K562 (cell line): ENCODE data around the gene MPHOSPH6. TPM values are rescaled to one million over a fixed set of nuclear protein-coding genes. Genes with fewer than 3 reads are reported as not detected.

Source experiments
- ATAC-seq: fragments of 200-7000 bp; cut with Tn5 transposase; 3 replicates; pipeline ENCODE4 v1.9.1; 2020; ENCODE audit warnings: moderate library complexity
- BruUV-seq: library from RNA; stranded (reverse); fragments of 400-500 nt; replicated peaks from 2 replicates; lab custom pipeline; 2021; lab: Mats Ljungman, UMichigan
- CTCF ChIA-PET: fragments of 300-600 bp; formaldehyde crosslinking; extraction: SDS; loops from one replicate; lab custom pipeline; 2021; ENCODE audit warnings: low intra/inter-chr PET ratio; lab: Yijun Ruan, JAX
- POLR2A ChIA-PET: fragments of 300-600, 350-650 bp; sonication (Branson Sonifier 250); formaldehyde crosslinking; extraction: SDS; loops from one replicate; lab custom pipeline; 2021; ENCODE audit warnings: antibody characterized with exemption, inconsistent platforms; lab: Yijun Ruan, JAX
- DNase-seq, 4 experiments: peaks; one replicate each; pipeline versions ENCODE4 v3.0.0 to v3.0.0-alpha.2; 2011 to 2018; ENCODE audit warnings: low spot score in 3 of 4, mixed read lengths in 3 of 4; ENCODE audit errors: extremely low read depth in 1 of 4
- FAIRE-seq: peaks from 2 replicates; lab custom pipeline; 2011; peaks lifted over from hg19 to GRCh38; lab: Jason Lieb, UNC
- H2AFZ ChIP-seq: 2 replicates; pipeline ENCODE4 v1.6.0; 2011; ENCODE audit warnings: low read depth, low read length, control low read depth, inconsistent platforms
- H3K27ac ChIP-seq: fragments of 200-600 bp; 3 replicates; pipeline ENCODE4 v1.8.0; 2011; ENCODE audit warnings: low read depth, mild to moderate bottlenecking, control low read depth, inconsistent platforms, low read length, moderate library complexity, mixed read lengths; ENCODE audit errors: extremely low read depth
- H3K27me3 ChIP-seq, 2 experiments: fragments of 300-600 bp in 1 of 2; 2 replicates in 1 of 2; 3 replicates in 1 of 2; pipeline versions ENCODE4 v1.6.0 to v1.8.0; 2011; ENCODE audit warnings: inconsistent platforms in 2 of 2, low read length in 2 of 2, mild to moderate bottlenecking in 1 of 2, mixed read lengths in 1 of 2, moderate library complexity in 1 of 2; ENCODE audit not compliant: control insufficient read depth in 2 of 2, insufficient read depth in 2 of 2
- H3K36me3 ChIP-seq: fragments of 300-600 bp; 3 replicates; pipeline ENCODE4 v1.8.0; 2011; ENCODE audit warnings: mild to moderate bottlenecking, low read length, inconsistent platforms; ENCODE audit not compliant: control insufficient read depth, insufficient read depth
- H3K4me1 ChIP-seq, 2 experiments: fragments of 200-600 bp in 1 of 2; replicated peaks in 1 of 2; 2 replicates in 1 of 2; 3 replicates in 1 of 2; pipeline versions ENCODE4 v1.5.1 to v1.8.0; 2011; ENCODE audit warnings: inconsistent platforms in 2 of 2, low read length in 2 of 2, mild to moderate bottlenecking in 1 of 2, mixed read lengths in 1 of 2, moderate library complexity in 1 of 2; ENCODE audit not compliant: control insufficient read depth in 2 of 2, insufficient read depth in 2 of 2
- H3K4me2 ChIP-seq: 2 replicates; pipeline ENCODE4 v1.6.1; 2011; ENCODE audit warnings: low read length, control low read depth, inconsistent platforms, mixed read lengths; ENCODE audit not compliant: insufficient read depth
- H3K4me3 ChIP-seq: fragments of 200-600 bp; sonication (generic), shearing (Covaris generic); 2 replicates; pipeline ENCODE4 v1.5.1; 2016; ENCODE audit warnings: control low read depth, inconsistent platforms
- H3K79me2 ChIP-seq: fragments of 200-600 bp; 3 replicates; pipeline ENCODE4 v1.8.0; 2011; ENCODE audit warnings: low read length, inconsistent platforms; ENCODE audit not compliant: control insufficient read depth, insufficient read depth
- H3K9ac ChIP-seq, 2 experiments: 2 replicates each; pipeline versions ENCODE4 v1.6.0 to v1.6.1; 2011; ENCODE audit warnings: low read depth in 2 of 2, low read length in 2 of 2, control low read depth in 1 of 2, inconsistent platforms in 1 of 2, mild to moderate bottlenecking in 1 of 2, mixed read lengths in 1 of 2; ENCODE audit not compliant: insufficient read depth in 1 of 2
- H3K9me1 ChIP-seq: one replicate; pipeline ENCODE4 v1.6.0; 2011; ENCODE audit warnings: inconsistent platforms, mild to moderate bottlenecking, low read length, moderate library complexity; ENCODE audit not compliant: control insufficient read depth, insufficient read depth
- H3K9me3 ChIP-seq: replicated peaks from 2 replicates; pipeline ENCODE4 v1.5.1; 2011; ENCODE audit warnings: low read depth, low read length, inconsistent platforms; ENCODE audit not compliant: control insufficient read depth, insufficient read depth
- H4K20me1 ChIP-seq: replicated peaks from 2 replicates; pipeline ENCODE4 v1.6.1; 2011; ENCODE audit warnings: low read length, inconsistent platforms, mixed read lengths; ENCODE audit not compliant: control insufficient read depth, insufficient read depth
- CBX5 ChIP-seq: IDR thresholded peaks from 2 replicates; pipeline ENCODE4 v1.6.1; 2014; ENCODE audit warnings: low read depth, borderline replicate concordance
- COPS2 ChIP-seq: fragments of 450-650 bp; conservative IDR thresholded peaks from 2 replicates; pipeline ENCODE4 v1.6.1; 2016; ENCODE audit warnings: mild to moderate bottlenecking, moderate library complexity
- ETS1 ChIP-seq: conservative IDR thresholded peaks from 2 replicates; pipeline ENCODE4 v1.6.1; 2011; ENCODE audit warnings: low read depth, mild to moderate bottlenecking, low read length; ENCODE audit not compliant: control insufficient read depth
- HOXB6 ChIP-seq: fragments of 250-450 bp; sonication (Bioruptor Pico); IDR thresholded peaks from 2 replicates; pipeline ENCODE4 v1.5.1; 2022; ENCODE audit warnings: mild to moderate bottlenecking, borderline replicate concordance
- PREB ChIP-seq: sonication (generic); formaldehyde crosslinking; IDR thresholded peaks from 2 replicates; pipeline ENCODE4 v1.8.1; 2023; ENCODE audit warnings: mild to moderate bottlenecking, missing genetic modification reagents
- REST ChIP-seq, 2 experiments: fragments of 450-650 bp; formaldehyde crosslinking in 1 of 2; IDR thresholded peaks; 2 replicates each; pipeline versions ENCODE4 v1.4.0 to v1.6.1; 2014 to 2020; ENCODE audit warnings: mild to moderate bottlenecking in 2 of 2, borderline replicate concordance in 1 of 2, low read depth in 1 of 2
- ZNF445 ChIP-seq: fragments of 250-450 bp; sonication (Bioruptor Pico); IDR thresholded peaks from 2 replicates; pipeline ENCODE4 v1.4.0; 2020; ENCODE audit warnings: low read depth, mild to moderate bottlenecking, moderate library complexity
- WGBS: fragments of 100-300 bp; shearing (Covaris generic); methylation state at CpG from one replicate; pipeline ENCODE4 v1.1.6; 2016; ENCODE audit warnings: low coverage, mixed read lengths; ENCODE audit not compliant: insufficient coverage; ENCODE audit errors: missing lambda C conversion rate; 5-methylcytosine and 5-hydroxymethylcytosine counted together
- in situ Hi-C: fragments of 300-500 bp; cut with MboI; formaldehyde crosslinking; loops from 4 replicates; pipeline ENCODE4 v1.15.0; 2018; ENCODE audit warnings: inconsistent platforms, mixed read lengths
- intact Hi-C: fragments of 100-400 bp; cut with micrococcal nuclease; formaldehyde crosslinking; loops from 2 replicates; pipeline ENCODE4 v1.14.2; 2022
- polyA plus RNA-seq, 8 experiments: library from polyadenylated mRNA; depleted of rRNA in 4 of 8; stranded (reverse) in 5 of 8; unstranded in 3 of 8; fragments of >200 nt; fragmentation: Nextera tagmentation in 2 of 8; fragmentation: Illumina TruSeq in 1 of 8; extraction: Ambion mirVana in 2 of 8; extraction: Trizol in 1 of 8; gene quantifications; 2 replicates each; pipeline versions ENCODE4 v1.2.1 to v1.2.3, GENCODE V29; 2011 to 2014; ENCODE audit warnings: inconsistent platforms in 1 of 8, missing spikeins in 1 of 8
- total RNA-seq, 7 experiments: library from RNA; depleted of rRNA in 6 of 7; stranded (reverse); fragments of >200 nt in 6 of 7; fragmentation: Illumina TruSeq in 2 of 7; extraction: Trizol in 2 of 7; gene quantifications; 2 replicates each; pipeline versions ENCODE4 v1.2.1 to v1.2.3, GENCODE V29; 2011 to 2021; ENCODE audit warnings: low replicate concordance in 1 of 7

Gene MPHOSPH6
- total and polyA plus RNA-seq, 9 of the 15 experiments (the other 6 are each of a cell fraction or from before 2014, with no cell fraction given), result 37.0 to 153 (median 76.7) TPM

- FAIRE-seq (no peak), DNase-seq (no peak), ATAC-seq (no peak; the same call in 2 of the 3 replicates)
- no peaks in the 10 kb centered on the region for H3K9me3 ChIP-seq
- no peak overlapping the region for H3K4me2 ChIP-seq
- peaks cover 4% of the 10 kb centered on the region; the same call in 1 of the 3 replicates for H3K79me2 ChIP-seq
- H2AFZ ChIP-seq, result no peak overlapping the region
- no peak overlapping the region for H3K4me3 ChIP-seq
- 0 out of 2 replicates have a peak, but pooled peaks cover 3% of the 10 kb centered on the region for H4K20me1 ChIP-seq
- no peak overlapping the region for H3K27ac ChIP-seq
- ChIA-PET CTCF (no interaction called here), POLR2A (no interaction called here)
- in situ Hi-C loops (no loop called here), intact Hi-C loops (no loop called here)
- H3K4me1 ChIP-seq, result peaks cover 0 to 5% of the 10 kb centered on the region in 2 experiments; a peak in 4 of 5 replicates
- H3K27me3 ChIP-seq, result no peaks in the 10 kb centered on the region
- no TSS peak for BruUV-seq
- 95% methylated on average over 4 of the region's 5 CpGs for WGBS
- H3K9ac ChIP-seq, result no peak overlapping the region
- no peaks in the 10 kb centered on the region for H3K9me1 ChIP-seq
- H3K36me3 ChIP-seq, result peaks cover 46% of the 10 kb centered on the region; the same call in 2 of the 3 replicates
- TF ChIP-seq ETS1, result no peak
- TF ChIP-seq HOXB6 (CRISPR knock-in tag), result no peak
- TF ChIP-seq PREB (CRISPR knock-in tag), result no peak
- TF ChIP-seq COPS2, result no peak
- no peak for TF ChIP-seq REST (IDR thresholded peaks at IDR 0.05; ENCODE audit: borderline replicate concordance)
- TF ChIP-seq REST (CRISPR knock-in tag; IDR thresholded peaks at IDR 0.05; ENCODE audit: low read depth), result no peak
- TF ChIP-seq ZNF445, result no peak
- TF ChIP-seq CBX5, result no peak
These were observed 22.5 kb downstream of the MPHOSPH6 start for GRCh38 chr16:82147546-82147945.
